H1 (cell line): ENCODE data around the gene RASSF4. TPM values are rescaled to one million over a fixed set of nuclear protein-coding genes. Genes with fewer than 3 reads are reported as not detected.
A peak's percentile ranks its signal among the peaks of the same experiment; 100 is the strongest.

Source experiments
- CTCF ChIA-PET: fragments of 300-600 bp; sonication (Branson Sonifier 250); formaldehyde crosslinking; loops from one replicate; lab custom pipeline; 2021; ENCODE audit not compliant: partially characterized antibody; lab: Charles Lee
- POLR2A ChIA-PET: fragments of 300-600 bp; sonication (Branson Sonifier 250); formaldehyde crosslinking; loops from one replicate; lab custom pipeline; 2021; ENCODE audit warnings: inconsistent platforms; ENCODE audit not compliant: partially characterized antibody; lab: Charles Lee
- DNase-seq, 2 experiments: peaks; one replicate each; pipeline versions ENCODE4 v3.0.0 to v3.0.0-alpha.2; 2010 to 2022; ENCODE audit warnings: low spot score in 2 of 2, low read depth in 1 of 2, mixed read lengths in 1 of 2
- FAIRE-seq: peaks from 2 replicates; lab custom pipeline; 2011; peaks lifted over from hg19 to GRCh38; lab: Jason Lieb, UNC
- H2AFZ ChIP-seq: 2 replicates; pipeline ENCODE4 v1.8.1; 2012; ENCODE audit warnings: low read length, inconsistent platforms
- H2AK5ac ChIP-seq: 2 replicates; pipeline ENCODE4 v1.6.1; 2013; ENCODE audit warnings: low read depth, low read length
- H2BK120ac ChIP-seq: replicated peaks from 2 replicates; pipeline ENCODE3; 2013; ENCODE audit warnings: low read depth, low read length, inconsistent platforms
- H2BK12ac ChIP-seq: 2 replicates; pipeline ENCODE4 v1.6.1; 2013; ENCODE audit warnings: low read depth, low read length
- H2BK15ac ChIP-seq: 2 replicates; pipeline ENCODE4 v1.6.1; 2013; ENCODE audit warnings: low read length
- H2BK20ac ChIP-seq: 2 replicates; pipeline ENCODE4 v1.6.1; 2013; ENCODE audit warnings: low read length
- H2BK5ac ChIP-seq: 2 replicates; pipeline ENCODE4 v1.6.1; 2013; ENCODE audit warnings: low read depth, low read length
- H3K14ac ChIP-seq: 2 replicates; pipeline ENCODE4 v1.6.1; 2013; ENCODE audit warnings: inconsistent platforms; ENCODE audit not compliant: insufficient read length
- H3K18ac ChIP-seq: 2 replicates; pipeline ENCODE4 v1.6.1; 2013; ENCODE audit warnings: low read length; ENCODE audit errors: extremely low read depth
- H3K23ac ChIP-seq: 2 replicates; pipeline ENCODE4 v1.6.1; 2013; ENCODE audit warnings: inconsistent platforms; ENCODE audit not compliant: insufficient read length
- H3K23me2 ChIP-seq: 2 replicates; pipeline ENCODE4 v1.6.1; 2013; ENCODE audit warnings: low read depth, low read length
- H3K27ac ChIP-seq: 2 replicates; pipeline ENCODE4 v1.6.1; 2011; ENCODE audit warnings: low read depth, low read length, inconsistent platforms
- H3K27me3 ChIP-seq, 4 experiments: replicated peaks in 1 of 4; 1 replicate in 1 of 4; 2 replicates in 3 of 4; pipeline versions ENCODE4 v1.6.1 to v1.8.1; 2011 to 2013; ENCODE audit warnings: low read length in 3 of 4, mild to moderate bottlenecking in 3 of 4, inconsistent platforms in 2 of 4, mixed read lengths in 2 of 4, moderate library complexity in 1 of 4; ENCODE audit not compliant: control insufficient read depth in 3 of 4, insufficient read depth in 3 of 4; ENCODE audit errors: extremely low read depth in 1 of 4
- H3K36me3 ChIP-seq, 4 experiments: 2 replicates each; pipeline versions ENCODE4 v1.6.1 to v1.8.1; 2011 to 2013; ENCODE audit warnings: mild to moderate bottlenecking in 4 of 4, low read length in 3 of 4, moderate library complexity in 2 of 4, control low read depth in 1 of 4, inconsistent platforms in 1 of 4; ENCODE audit not compliant: insufficient read depth in 4 of 4, control insufficient read depth in 2 of 4
- H3K4ac ChIP-seq: replicated peaks from 2 replicates; pipeline ENCODE3; 2013; ENCODE audit warnings: low read length, low read depth, mixed read lengths, inconsistent platforms; ENCODE audit not compliant: insufficient read length
- H3K4me1 ChIP-seq, 4 experiments: replicated peaks in 1 of 4; 1 replicate in 1 of 4; 2 replicates in 3 of 4; pipeline versions ENCODE4 v1.6.1 to v1.8.1; 2011 to 2013; ENCODE audit warnings: low read length in 3 of 4, inconsistent platforms in 2 of 4, mixed read lengths in 1 of 4; ENCODE audit not compliant: insufficient read depth in 4 of 4, control insufficient read depth in 3 of 4
- H3K4me2 ChIP-seq, 2 experiments: 2 replicates each; pipeline versions ENCODE4 v1.6.1 to v1.8.1; 2011 to 2013; ENCODE audit warnings: low read depth in 2 of 2, low read length in 2 of 2, control low read depth in 1 of 2, inconsistent platforms in 1 of 2, mild to moderate bottlenecking in 1 of 2; ENCODE audit not compliant: insufficient read depth in 1 of 2
- H3K4me3 ChIP-seq, 4 experiments: fragments of 200-600, 300-600 bp in 1 of 4; sonication (generic), shearing (Covaris generic), sonication (Bioruptor Twin) in 1 of 4; 2 replicates each; pipeline versions ENCODE4 v1.5.1 to v1.8.1; 2011 to 2016; ENCODE audit warnings: low read length in 4 of 4, low read depth in 3 of 4, control low read depth in 2 of 4, inconsistent platforms in 2 of 4, mild to moderate bottlenecking in 2 of 4, mixed read lengths in 1 of 4, moderate library complexity in 1 of 4; ENCODE audit not compliant: insufficient read depth in 2 of 4; ENCODE audit errors: extremely low read depth in 1 of 4
- H3K56ac ChIP-seq: replicated peaks from 2 replicates; pipeline ENCODE3; 2013; ENCODE audit warnings: low read depth, mild to moderate bottlenecking, mixed read lengths, low read length, inconsistent platforms; ENCODE audit not compliant: insufficient read length
- H3K79me1 ChIP-seq: 2 replicates; pipeline ENCODE4 v1.6.1; 2013; ENCODE audit warnings: low read depth, low read length, control low read depth
- H3K79me2 ChIP-seq, 2 experiments: 2 replicates each; pipeline versions ENCODE4 v1.6.1 to v1.8.1; 2012 to 2013; ENCODE audit warnings: low read length in 2 of 2, mild to moderate bottlenecking in 2 of 2, inconsistent platforms in 1 of 2; ENCODE audit not compliant: insufficient read depth in 2 of 2, control insufficient read depth in 1 of 2
- H3K9ac ChIP-seq, 4 experiments: replicated peaks in 1 of 4; 1 replicate in 1 of 4; 2 replicates in 3 of 4; pipeline versions ENCODE4 v1.6.1 to v1.8.1; 2011 to 2013; ENCODE audit warnings: low read depth in 3 of 4, low read length in 3 of 4, control low read depth in 2 of 4, mild to moderate bottlenecking in 2 of 4, moderate library complexity in 2 of 4, inconsistent platforms in 1 of 4; ENCODE audit errors: extremely low read depth in 1 of 4
- H3K9me3 ChIP-seq, 2 experiments: 2 replicates each; pipeline versions ENCODE4 v1.6.1 to v1.8.1; 2012 to 2013; ENCODE audit warnings: mild to moderate bottlenecking in 2 of 2, moderate library complexity in 2 of 2, control low read depth in 1 of 2, inconsistent platforms in 1 of 2, low read depth in 1 of 2, low read length in 1 of 2, mixed read lengths in 1 of 2; ENCODE audit not compliant: insufficient read depth in 2 of 2
- H4K20me1 ChIP-seq, 2 experiments: replicated peaks in 1 of 2; 2 replicates each; pipeline versions ENCODE3 to v1.8.1; 2011 to 2013; ENCODE audit warnings: inconsistent platforms in 2 of 2, low read length in 2 of 2, mild to moderate bottlenecking in 1 of 2; ENCODE audit not compliant: insufficient read depth in 2 of 2, control insufficient read depth in 1 of 2
- H4K5ac ChIP-seq: 2 replicates; pipeline ENCODE4 v1.6.1; 2013; ENCODE audit warnings: low read length, low read depth, mixed read lengths, inconsistent platforms; ENCODE audit not compliant: insufficient read length
- H4K8ac ChIP-seq: 2 replicates; pipeline ENCODE4 v1.8.0; 2013; ENCODE audit warnings: mild to moderate bottlenecking, moderate library complexity, low read length, inconsistent platforms; ENCODE audit not compliant: insufficient read depth; ENCODE audit errors: extremely low read depth
- H4K91ac ChIP-seq: replicated peaks from 2 replicates; pipeline ENCODE3; 2013; ENCODE audit warnings: low read length, mixed read lengths, inconsistent platforms; ENCODE audit not compliant: insufficient read length
- E2F6 ChIP-seq: IDR thresholded peaks from 2 replicates; pipeline ENCODE4 v1.6.1; 2012; ENCODE audit warnings: inconsistent platforms
- HDAC6 ChIP-seq: IDR thresholded peaks from one replicate; pipeline ENCODE4 v1.7.1; 2012; ENCODE audit warnings: low read depth, mild to moderate bottlenecking, inconsistent platforms, low read length, moderate library complexity
- WGBS, 2 experiments: shearing (Covaris generic) in 1 of 2; methylation state at CpG; one replicate each; pipeline versions ENCODE4 v1.1.6 to v1.1.7; 2013 to 2015; ENCODE audit warnings: low lambda C conversion rate in 2 of 2, mixed read lengths in 2 of 2, inconsistent platforms in 1 of 2, low coverage in 1 of 2, missing lambda C conversion rate in 1 of 2; ENCODE audit not compliant: insufficient replicate concordance in 2 of 2, insufficient coverage in 1 of 2, insufficient read length in 1 of 2; ENCODE audit errors: extremely low coverage in 1 of 2, missing lambda C conversion rate in 1 of 2; 5-methylcytosine and 5-hydroxymethylcytosine counted together
- polyA plus RNA-seq, 7 experiments: library from polyadenylated mRNA; depleted of rRNA in 3 of 7; stranded (reverse) in 5 of 7; unstranded in 2 of 7; fragments of >200 nt in 5 of 7; fragments of 200-250 nt in 2 of 7; gene quantifications; 1 replicate in 5 of 7; 2 replicates in 1 of 7; 4 replicates in 1 of 7; pipeline versions ENCODE4 v1.2.1 to v1.2.3, GENCODE V29; 2011 to 2013; ENCODE audit warnings: missing spikeins in 2 of 7, mixed read lengths in 2 of 7
- total RNA-seq: library from RNA; stranded (reverse); fragmentation: NEBNext Ultra II Directional; extraction: Animal tissue kit (Norgen Biotek cat#: 25700); gene quantifications from 2 replicates; pipeline ENCODE4 v1.2.1, GENCODE V29; 2021

RASSF4 gene
- total and polyA plus RNA-seq, 2 of the 8 experiments (the other 6 are each of a cell fraction or from before 2014, with no cell fraction given), result 14.3 to 14.5 TPM

- Histone ChIP-seq H4K91ac (no peak overlapping the region), H3K4ac (no peak overlapping the region), H2BK120ac (no peak overlapping the region), H3K4me3 (no peak overlapping the region), H3K9ac (no peak overlapping the region; a peak in 1 of 7 replicates), H4K5ac (no peak overlapping the region), H2BK15ac (no peak overlapping the region), H3K14ac (no peak overlapping the region), H3K18ac (no peak overlapping the region), H3K79me2 (no peaks in the 10 kb centered on the region), H3K79me1 (no peaks in the 10 kb centered on the region), H2BK5ac (no peak overlapping the region), H3K36me3 (no peaks in the 10 kb centered on the region), H3K4me2 (no peak overlapping the region), H3K27me3 (no peaks in the 10 kb centered on the region; a peak in 1 of 7 replicates), H3K27ac (no peak overlapping the region), H3K23me2 (no peaks in the 10 kb centered on the region), H2BK12ac (no peak overlapping the region), H3K9me3 (no peaks in the 10 kb centered on the region), H4K20me1 (no peaks in the 10 kb centered on the region), H4K8ac (no peak overlapping the region), H2BK20ac (no peak overlapping the region), H3K56ac (no peak overlapping the region), H2AFZ (no peak overlapping the region), H3K4me1 (peaks cover 0 to 5% (median under 1%) of the 10 kb centered on the region in 4 experiments; a peak in 2 of 7 replicates), H3K23ac (no peak overlapping the region), H2AK5ac (0 out of 2 replicates have a peak overlapping the region, but pooled peaks have one; percentile 39)
- FAIRE-seq, result no peak
- ChIA-PET POLR2A (interaction anchor here (0.7 to 1.9 kb wide), 4 partner anchors 13 to 211 kb away, joined by 3 to 5 read pairs (median 3); partner anchors contain the start of gene DEPP1), CTCF (interaction anchor here (1.0 to 10.3 kb wide), 10 partner anchors 13 to 120 kb away, joined by 3 to 119 read pairs (median 20); partner anchors contain the start of gene DEPP1)
- peak in 1 of 2 experiments; percentile 29 for DNase-seq
- 79% methylated on average over 9 of the region's 9 CpGs; no CpG with 5 or more reads in 1 of the 2 experiments for WGBS, 2 experiments
- TF ChIP-seq E2F6 (peak; percentile 50; the same call in 1 of the 2 replicates), HDAC6 (no peak)
These were observed 24.2 kb upstream of the RASSF4 start for GRCh38 chr10:44935201-44935965.
